Neuronal stem cell (in vitro differentiated cells): Measurements from ENCODE around the gene MAP4.

Experiments used
- DNase-seq: peaks from one replicate; pipeline ENCODE4 v3.0.0-alpha.2; 2013; ENCODE audit warnings: low spot score
- H2AFZ ChIP-seq: one replicate; pipeline ENCODE4 v1.6.1; 2013; ENCODE audit warnings: mild to moderate bottlenecking, low read length, inconsistent platforms
- H2AK5ac ChIP-seq: 2 replicates; pipeline ENCODE4 v1.6.1; 2013; ENCODE audit warnings: low read depth, mild to moderate bottlenecking, inconsistent platforms, low read length, moderate library complexity, mixed read lengths
- H2BK120ac ChIP-seq: 2 replicates; pipeline ENCODE4 v1.6.1; 2013; ENCODE audit warnings: low read depth, mild to moderate bottlenecking, inconsistent platforms, low read length, moderate library complexity, mixed read lengths
- H2BK12ac ChIP-seq: one replicate; pipeline ENCODE4 v1.6.1; 2013; ENCODE audit warnings: low read length, inconsistent platforms
- H2BK15ac ChIP-seq: 2 replicates; pipeline ENCODE4 v1.6.1; 2013; ENCODE audit warnings: mild to moderate bottlenecking, low read length, inconsistent platforms, mixed read lengths
- H2BK5ac ChIP-seq: one replicate; pipeline ENCODE4 v1.6.1; 2013; ENCODE audit warnings: inconsistent platforms, mild to moderate bottlenecking, low read length, moderate library complexity
- H3K14ac ChIP-seq: one replicate; pipeline ENCODE4 v1.6.1; 2013; ENCODE audit warnings: low read length, inconsistent platforms
- H3K18ac ChIP-seq: 2 replicates; pipeline ENCODE4 v1.6.1; 2013; ENCODE audit warnings: low read length, inconsistent platforms
- H3K23ac ChIP-seq: 2 replicates; pipeline ENCODE4 v1.6.1; 2013; ENCODE audit warnings: low read depth, mild to moderate bottlenecking, mixed read lengths, low read length, inconsistent platforms; ENCODE audit not compliant: poor library complexity
- H3K27ac ChIP-seq: replicated peaks from 3 replicates; pipeline ENCODE4 v1.5.1; 2013; ENCODE audit warnings: low read length, inconsistent platforms
- H3K27me3 ChIP-seq, 3 experiments: 2 replicates each; pipeline ENCODE4 v1.6.1; 2013; ENCODE audit warnings: low read length in 3 of 3, mild to moderate bottlenecking in 2 of 3, inconsistent platforms in 1 of 3, low read depth in 1 of 3, mixed read lengths in 1 of 3, moderate library complexity in 1 of 3; ENCODE audit not compliant: control insufficient read depth in 3 of 3, insufficient read depth in 3 of 3
- H3K36me3 ChIP-seq, 2 donors: replicated peaks in 1 of 2; 2 replicates each; pipeline ENCODE4 v1.6.1; 2013; ENCODE audit warnings: low read length in 2 of 2; ENCODE audit not compliant: control insufficient read depth in 2 of 2, insufficient read depth in 2 of 2
- H3K4ac ChIP-seq: 2 replicates; pipeline ENCODE4 v1.6.1; 2013; ENCODE audit warnings: inconsistent platforms, mild to moderate bottlenecking, low read length, moderate library complexity
- H3K4me1 ChIP-seq, 2 donors: 1 replicate in 1 of 2; 2 replicates in 1 of 2; pipeline ENCODE4 v1.6.1; 2013; ENCODE audit warnings: low read length in 2 of 2, low read depth in 1 of 2; ENCODE audit not compliant: control insufficient read depth in 2 of 2, insufficient read depth in 1 of 2
- H3K4me2 ChIP-seq: one replicate; pipeline ENCODE4 v1.6.1; 2013; ENCODE audit warnings: mild to moderate bottlenecking, low read length, inconsistent platforms; ENCODE audit not compliant: insufficient read depth, poor library complexity, severe bottlenecking
- H3K4me3 ChIP-seq, 2 donors: 2 replicates each; pipeline ENCODE4 v1.5.1; 2013; ENCODE audit warnings: low read length in 2 of 2, mild to moderate bottlenecking in 2 of 2, inconsistent platforms in 1 of 2, moderate library complexity in 1 of 2
- H3K79me1 ChIP-seq: one replicate; pipeline ENCODE4 v1.6.1; 2013; ENCODE audit warnings: low read depth, mild to moderate bottlenecking, inconsistent platforms, low read length, moderate library complexity
- H3K9ac ChIP-seq: one replicate; pipeline ENCODE4 v1.6.1; 2013; ENCODE audit warnings: mild to moderate bottlenecking, low read depth, low read length, inconsistent platforms; ENCODE audit not compliant: poor library complexity
- H3K9me3 ChIP-seq, 2 donors: replicated peaks in 1 of 2; 2 replicates each; pipeline versions ENCODE3 to v1.6.1; 2013; ENCODE audit warnings: low read length in 2 of 2, mild to moderate bottlenecking in 2 of 2, inconsistent platforms in 1 of 2, low read depth in 1 of 2, mixed read lengths in 1 of 2, moderate library complexity in 1 of 2; ENCODE audit not compliant: control insufficient read depth in 2 of 2, insufficient read depth in 1 of 2
- H4K8ac ChIP-seq: one replicate; pipeline ENCODE4 v1.6.1; 2013; ENCODE audit warnings: low read depth, mild to moderate bottlenecking, inconsistent platforms, low read length, moderate library complexity
- H4K91ac ChIP-seq: one replicate; pipeline ENCODE4 v1.6.1; 2013; ENCODE audit warnings: low read length, low read depth, mild to moderate bottlenecking, inconsistent platforms; ENCODE audit not compliant: poor library complexity
- WGBS, 2 donors: extraction: QIAGEN DNeasy Blood & Tissue Kit; methylation state at CpG; one replicate each; pipeline ENCODE4 v1.1.7; 2013; ENCODE audit warnings: missing lambda C conversion rate in 2 of 2, mixed read lengths in 1 of 2; ENCODE audit not compliant: insufficient read length in 2 of 2, insufficient replicate concordance in 1 of 2; ENCODE audit errors: extremely low coverage in 2 of 2; 5-methylcytosine and 5-hydroxymethylcytosine counted together

MAP4 gene

GRCh38 chr3:47874913-47875312 is 141.3 kb downstream of the MAP4 start:
- Histone ChIP-seq H3K23ac (no peak overlapping the region), H3K4me2 (no peak overlapping the region), H2AFZ (no peak overlapping the region), H3K4me3 (no peak overlapping the region), H2BK12ac (no peak overlapping the region), H3K4ac (no peak overlapping the region), H3K36me3 (peaks cover 17 to 72% of the 10 kb centered on the region in 2 donors), H4K91ac (no peak overlapping the region), H3K14ac (no peak overlapping the region), H3K79me1 (no peaks in the 10 kb centered on the region), H3K9me3 (no peaks in the 10 kb centered on the region), H2BK5ac (no peak overlapping the region), H2BK15ac (no peak overlapping the region), H3K9ac (no peak overlapping the region), H3K27me3 (no peaks in the 10 kb centered on the region), H3K4me1 (peaks cover 0 to 7% of the 10 kb centered on the region in 2 donors), H3K18ac (no peak overlapping the region), H3K27ac (peak overlapping the region; percentile 50), H4K8ac (no peak overlapping the region), H2BK120ac (no peak overlapping the region), H2AK5ac (no peak overlapping the region)
- no peak for DNase-seq
- no CpG with 5 or more reads among the region's 1 CpG for WGBS, 2 donors

GRCh38 chr3:47874438-47874837 is 141.8 kb downstream of the MAP4 start:
- no peak overlapping the region for H4K8ac ChIP-seq
- no peaks in the 10 kb centered on the region for H3K9me3 ChIP-seq
- H2BK5ac ChIP-seq, result no peak overlapping the region
- H2AK5ac ChIP-seq, result no peak overlapping the region
- peaks cover 0 to 7% of the 10 kb centered on the region in 2 donors for H3K4me1 ChIP-seq
- H3K23ac ChIP-seq, result no peak overlapping the region
- no peak overlapping the region for H3K18ac ChIP-seq
- H3K9ac ChIP-seq, result no peak overlapping the region
- no peak overlapping the region for H2BK15ac ChIP-seq
- no peak overlapping the region for H3K14ac ChIP-seq
- H2BK12ac ChIP-seq, result no peak overlapping the region
- H2BK120ac ChIP-seq, result no peak overlapping the region
- peak overlapping the region; percentile 50 for H3K27ac ChIP-seq
- H3K4me3 ChIP-seq, result no peak overlapping the region
- H3K4ac ChIP-seq, result no peak overlapping the region
- no peak overlapping the region for H2AFZ ChIP-seq
- H3K27me3 ChIP-seq, result no peaks in the 10 kb centered on the region
- H3K36me3 ChIP-seq, result peaks cover 21 to 77% of the 10 kb centered on the region in 2 donors
- no peak for DNase-seq
- no peaks in the 10 kb centered on the region for H3K79me1 ChIP-seq
- H3K4me2 ChIP-seq, result no peak overlapping the region
- no CpG with 5 or more reads among the region's 2 CpGs for WGBS, 2 donors
- H4K91ac ChIP-seq, result no peak overlapping the region

- Histone ChIP-seq H3K4ac (no peak overlapping the region), H3K27ac (no peak overlapping the region), H2BK12ac (no peak overlapping the region), H2BK15ac (no peak overlapping the region), H3K36me3 (peaks cover 29 to 91% of the 10 kb centered on the region in 2 donors), H3K27me3 (no peaks in the 10 kb centered on the region), H2BK120ac (no peak overlapping the region), H3K18ac (no peak overlapping the region), H3K9ac (no peak overlapping the region), H3K4me1 (peaks cover 0 to 7% of the 10 kb centered on the region in 2 donors), H3K14ac (no peak overlapping the region), H2BK5ac (no peak overlapping the region), H3K9me3 (no peaks in the 10 kb centered on the region), H2AK5ac (no peak overlapping the region), H4K8ac (no peak overlapping the region), H3K4me2 (no peak overlapping the region), H3K4me3 (no peak overlapping the region), H4K91ac (no peak overlapping the region), H2AFZ (no peak overlapping the region), H3K79me1 (no peaks in the 10 kb centered on the region), H3K23ac (no peak overlapping the region)
- DNase-seq, result no peak
- no CpG with 5 or more reads among the region's 4 CpGs for WGBS, 2 donors
These were observed 143.3 kb downstream of the MAP4 start for GRCh38 chr3:47872916-47873315.

GRCh38 chr3:47871389-47871788 is 144.8 kb downstream of the MAP4 start:
- Histone ChIP-seq H3K4me3 (no peak overlapping the region), H2AFZ (no peak overlapping the region), H2BK12ac (no peak overlapping the region), H3K18ac (no peak overlapping the region), H3K79me1 (no peaks in the 10 kb centered on the region), H4K8ac (no peak overlapping the region), H3K27me3 (no peaks in the 10 kb centered on the region), H3K36me3 (peaks cover 42 to 93% of the 10 kb centered on the region in 2 donors), H4K91ac (no peak overlapping the region), H3K4me1 (peaks cover 0 to 7% of the 10 kb centered on the region in 2 donors), H3K4ac (no peak overlapping the region), H3K27ac (no peak overlapping the region), H3K9ac (no peak overlapping the region), H2BK120ac (no peak overlapping the region), H3K14ac (no peak overlapping the region), H3K9me3 (no peaks in the 10 kb centered on the region), H3K4me2 (no peak overlapping the region), H2BK15ac (no peak overlapping the region), H2AK5ac (no peak overlapping the region), H3K23ac (no peak overlapping the region), H2BK5ac (no peak overlapping the region)
- no CpG with 5 or more reads among the region's 2 CpGs for WGBS, 2 donors
- no peak for DNase-seq
